COLO829 (cell line): ENCODE measurements around the gene UBE2L3.
"Not testable (repeated sequence)": the region's sequence is repeated elsewhere in the genome, so short reads cannot be mapped to it uniquely, and the experiment has no call there.

Experiments used
- DNase-seq: peaks from one replicate; pipeline ENCODE4 v3.0.0; 2012; ENCODE audit warnings: low spot score

The UBE2L3 gene

DNA sequence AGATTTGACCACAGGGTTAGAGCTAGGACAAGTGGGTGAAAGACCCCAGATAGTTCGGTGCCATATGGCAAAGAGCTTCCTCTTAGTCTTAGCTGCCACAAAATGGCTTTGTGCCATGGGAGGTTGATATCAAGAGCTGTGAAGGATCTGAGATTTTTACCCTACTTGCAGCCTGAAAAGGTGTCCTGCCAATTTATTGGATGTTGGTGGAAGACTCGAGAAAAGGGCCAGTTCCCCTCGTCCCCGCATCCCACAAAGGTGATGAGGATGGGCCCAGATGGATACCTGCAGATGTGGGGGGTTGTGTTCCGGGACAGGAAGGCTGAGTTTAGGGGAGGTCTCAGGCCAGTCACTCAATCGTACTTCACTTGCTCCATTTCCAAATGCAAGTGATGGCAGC is 35.1 kb downstream of the UBE2L3 start:
- DNase-seq, result no peak

DNA sequence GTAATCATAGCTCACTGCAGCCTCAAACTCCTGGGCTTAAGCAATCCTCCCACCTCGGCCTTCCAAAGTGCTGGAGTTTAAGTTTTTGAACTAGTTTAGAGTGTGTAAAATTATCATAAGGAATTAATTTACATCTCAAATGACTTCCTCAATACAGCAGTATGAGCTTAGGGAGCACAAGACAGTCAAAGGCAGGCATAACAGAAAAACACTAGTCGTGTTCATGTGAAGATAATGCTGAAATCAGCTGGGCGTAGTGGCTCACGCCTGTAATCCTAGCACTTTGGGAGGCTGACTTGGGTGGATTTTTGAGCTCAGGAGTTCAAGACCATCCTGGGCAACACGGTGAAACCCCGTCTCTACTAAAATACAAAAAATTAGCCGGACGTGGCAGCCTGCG is 36.5 kb downstream of the UBE2L3 start:
- no peak for DNase-seq

DNA sequence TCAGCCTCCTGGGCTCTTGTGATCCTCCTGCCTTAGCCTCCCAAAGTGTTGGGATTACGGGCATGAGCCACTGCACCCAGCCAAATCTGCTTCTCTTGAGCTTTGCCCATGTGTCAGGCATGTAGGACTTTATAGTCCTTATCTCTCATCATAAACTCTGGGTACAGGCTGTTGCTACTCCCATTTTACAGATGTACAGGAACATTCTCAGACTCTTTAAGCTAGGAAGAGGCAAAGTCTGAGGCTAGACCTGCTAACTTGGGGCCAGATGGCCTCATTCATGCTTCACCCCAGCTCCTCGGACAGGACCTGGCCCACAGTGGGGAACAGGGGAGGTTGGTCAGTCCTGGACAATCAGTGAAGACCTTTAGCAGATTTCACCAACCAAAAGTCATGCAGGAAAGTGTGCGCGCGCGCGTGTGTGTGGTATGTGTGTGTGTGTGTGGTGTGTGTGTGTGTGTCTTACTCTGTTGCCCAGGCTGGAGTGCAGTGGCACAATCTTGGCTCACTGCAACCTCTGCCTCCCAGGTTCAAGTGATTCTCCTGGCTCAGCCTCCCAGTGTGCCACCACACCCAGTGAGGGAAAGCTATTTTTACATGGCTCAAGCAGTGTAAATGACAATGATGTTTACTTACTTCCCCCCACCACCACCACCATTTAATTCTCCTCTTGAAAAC is 38.5 kb downstream of the UBE2L3 start:
- no peak for DNase-seq

DNA sequence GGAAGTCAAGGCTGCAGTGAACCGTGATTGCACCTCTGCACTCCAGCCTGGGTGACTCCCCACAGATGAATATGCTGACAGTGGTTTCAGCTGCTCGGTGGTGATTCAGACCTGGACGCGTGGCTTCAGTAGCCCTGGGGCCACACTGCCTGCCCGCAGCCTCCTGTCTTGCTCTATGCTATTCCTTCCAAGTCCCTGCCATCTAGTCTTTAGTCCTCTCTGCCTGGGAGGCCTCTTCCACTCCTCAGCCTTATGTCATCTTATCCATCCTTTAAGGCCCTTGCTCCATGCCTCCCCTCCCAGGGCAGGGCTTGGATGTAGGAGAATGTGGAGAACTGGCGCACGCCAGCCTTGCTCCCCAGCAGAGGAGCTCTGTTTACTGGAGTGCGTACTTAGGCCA is 39.3 kb downstream of the UBE2L3 start:
- no peak for DNase-seq

DNA sequence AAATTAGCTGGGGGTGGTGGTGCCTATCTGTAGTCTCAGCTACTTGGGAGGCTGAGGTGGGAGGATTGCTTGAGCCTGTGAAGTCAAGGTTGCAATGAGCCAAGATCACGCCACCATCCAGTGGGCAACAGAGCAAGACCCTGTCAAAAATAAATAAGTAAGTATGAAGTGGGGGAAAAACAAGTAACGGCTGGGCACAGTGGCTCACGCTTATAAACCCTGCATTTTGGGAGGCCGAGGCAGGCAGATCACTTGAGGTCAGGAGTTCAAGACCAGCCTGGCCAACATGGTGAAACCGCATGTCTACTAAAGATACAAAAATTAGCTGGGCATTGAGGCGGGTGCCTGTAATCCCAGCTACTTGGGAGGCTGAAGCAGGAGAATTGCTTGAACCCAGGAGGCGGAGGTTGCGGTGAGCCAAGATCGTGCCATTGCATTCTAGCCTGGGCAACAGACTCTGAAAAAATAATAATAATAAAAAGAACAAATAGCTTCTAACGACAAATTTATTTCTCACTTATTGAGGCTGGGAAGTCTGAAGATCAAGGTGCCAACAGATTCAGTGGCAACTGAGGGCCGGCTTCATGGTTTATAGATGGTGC is 42.1 kb downstream of the UBE2L3 start:
- not testable (repeated sequence) for DNase-seq

DNA sequence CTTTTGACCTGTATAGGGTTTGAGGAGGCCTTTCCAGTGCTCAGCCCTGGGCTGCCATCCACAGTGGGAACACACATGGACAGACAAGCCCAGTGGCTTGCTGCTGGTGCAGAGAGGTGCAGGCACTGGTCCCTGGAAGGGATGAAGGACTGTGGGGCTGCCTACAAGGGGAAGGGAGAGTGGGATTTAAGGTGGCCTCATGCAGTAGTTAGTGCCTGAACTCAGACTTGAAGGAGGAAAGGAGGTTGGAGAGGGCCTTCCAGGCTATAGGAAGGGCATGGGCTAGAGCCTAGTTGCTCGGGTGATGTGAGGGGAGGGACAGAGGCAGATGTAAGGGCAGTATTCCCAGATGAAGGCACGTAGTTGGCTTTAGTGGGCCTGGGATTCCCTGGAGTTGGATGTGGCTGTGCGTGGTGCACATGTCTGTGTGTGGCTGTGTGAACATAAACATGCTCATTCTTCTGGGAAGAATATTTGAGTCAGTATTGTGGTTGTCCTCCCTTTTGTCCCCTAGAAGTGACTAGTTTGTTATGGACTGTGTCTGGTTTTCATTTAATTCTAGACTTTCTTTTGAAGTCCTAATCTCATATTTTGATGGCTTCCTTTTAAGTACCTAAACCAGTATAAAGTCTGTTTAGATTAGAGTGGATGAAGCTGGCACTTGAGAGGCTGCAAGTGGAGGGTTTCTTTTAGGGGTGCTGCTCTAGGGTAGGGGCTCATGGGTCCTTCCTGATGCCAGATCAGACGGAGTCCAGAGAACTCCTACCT is 43.9 kb downstream of the UBE2L3 start:
- no peak for DNase-seq

DNA sequence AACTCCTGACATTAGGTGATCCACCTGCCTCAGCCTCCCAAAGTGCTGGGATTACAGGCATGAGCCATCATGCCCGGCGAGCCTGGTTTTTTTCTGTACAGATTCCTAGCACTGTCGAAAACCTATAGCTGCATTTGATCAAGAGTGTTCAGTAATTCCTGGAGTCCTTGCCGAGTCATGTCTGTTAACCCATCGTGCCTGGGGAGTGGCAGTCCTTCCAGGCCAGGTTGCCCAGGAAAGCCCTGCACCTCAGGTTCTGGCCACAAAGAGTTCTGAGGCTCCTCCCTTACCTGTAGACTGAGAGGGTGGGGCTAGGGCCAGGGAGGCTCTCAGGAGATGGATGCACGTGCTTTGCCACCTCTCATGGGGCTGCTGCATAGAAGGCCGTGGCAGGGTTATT is 45.3 kb downstream of the UBE2L3 start:
- no peak for DNase-seq

DNA sequence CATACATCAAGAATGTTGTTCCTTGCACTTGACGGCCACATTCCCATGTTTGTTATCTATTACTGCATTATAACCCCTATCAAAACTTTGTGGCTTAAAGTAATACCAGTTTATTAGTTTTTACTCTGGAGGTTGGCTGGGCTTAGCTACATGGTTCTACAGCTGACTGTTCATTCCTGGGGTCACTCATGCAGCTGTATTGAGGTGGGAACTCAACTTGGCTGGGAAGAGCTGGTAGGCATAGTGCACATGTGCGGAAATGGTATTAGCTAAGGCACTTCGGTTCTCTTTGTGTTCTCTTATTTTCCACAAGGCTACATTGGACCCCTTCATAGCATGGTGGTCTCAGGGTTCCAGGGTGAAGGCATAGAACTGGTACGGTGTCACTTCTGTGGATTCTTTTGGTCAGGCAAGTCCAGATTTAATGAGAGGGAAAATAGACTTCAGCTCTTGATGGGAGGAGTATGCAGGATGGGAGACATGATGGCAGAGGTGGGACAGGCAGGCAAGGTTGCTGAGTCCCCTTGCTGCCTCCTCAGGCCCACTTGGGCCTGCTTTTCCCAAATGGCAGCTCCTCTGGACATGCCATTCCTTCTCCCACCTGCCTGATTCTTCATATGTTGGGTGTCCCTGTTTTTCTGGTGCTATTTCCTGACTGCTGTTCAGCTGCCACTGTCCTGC is 46.2 kb downstream of the UBE2L3 start:
- DNase-seq, result no peak

DNA sequence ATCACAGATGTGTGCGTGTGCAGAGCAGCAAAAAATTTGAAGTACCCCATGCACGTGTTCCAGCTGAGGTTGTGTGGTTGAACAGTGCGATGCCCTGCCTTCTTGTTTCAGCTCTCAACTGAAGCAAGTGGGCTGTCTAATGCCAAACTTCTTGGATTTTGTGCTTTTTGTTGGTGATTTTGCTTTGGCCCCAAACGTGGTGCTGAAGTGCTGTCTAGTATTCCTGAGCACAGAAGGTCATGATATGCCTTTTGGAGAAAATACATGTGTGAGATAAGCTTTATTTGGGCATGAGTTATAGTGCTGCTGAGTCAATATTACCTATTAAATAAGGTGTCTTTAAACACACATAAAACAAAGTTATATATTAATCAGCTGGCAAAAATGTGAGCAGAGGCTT is 48.2 kb downstream of the UBE2L3 start:
- DNase-seq, result no peak

DNA sequence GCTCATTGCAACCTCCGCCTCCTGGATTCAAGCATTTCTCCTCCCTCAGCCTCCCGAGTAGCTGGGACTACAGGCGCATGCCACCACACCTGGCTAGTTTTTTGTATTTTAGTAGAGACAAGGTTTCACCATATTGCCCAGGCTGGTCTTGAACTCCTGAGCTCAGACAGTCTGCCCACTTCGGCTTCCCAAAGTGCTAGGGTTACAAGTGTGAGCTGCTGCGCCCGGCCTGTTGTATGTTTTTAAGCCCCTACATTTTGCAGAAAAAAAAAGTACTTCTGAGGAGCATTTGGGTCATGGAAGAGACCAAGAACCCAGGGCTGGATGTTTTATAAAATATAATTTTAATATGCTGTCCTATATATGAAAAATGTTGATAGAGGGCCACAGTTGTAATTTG is 49.8 kb downstream of the UBE2L3 start:
- not testable (repeated sequence) for DNase-seq

DNA sequence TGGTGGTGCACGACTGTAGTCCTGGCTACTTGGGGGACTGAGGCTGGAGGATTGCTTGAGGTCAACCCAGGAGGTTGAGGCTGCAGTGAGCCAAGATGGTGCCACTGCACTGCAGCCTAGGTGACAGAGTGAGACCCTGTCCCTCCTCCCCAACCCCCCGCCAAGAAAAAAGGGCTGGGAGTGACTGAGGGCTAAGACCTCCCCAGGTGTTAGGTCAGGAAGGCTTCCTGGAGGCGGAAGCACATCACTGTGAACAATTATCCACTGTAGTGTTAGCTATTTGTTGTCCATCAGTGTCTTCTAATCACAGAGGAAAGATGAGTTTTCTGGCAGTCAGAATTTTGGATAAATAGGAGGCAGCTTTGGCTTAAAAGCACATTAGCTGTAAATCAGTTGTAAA is 53.5 kb downstream of the UBE2L3 start:
- no peak for DNase-seq

DNA sequence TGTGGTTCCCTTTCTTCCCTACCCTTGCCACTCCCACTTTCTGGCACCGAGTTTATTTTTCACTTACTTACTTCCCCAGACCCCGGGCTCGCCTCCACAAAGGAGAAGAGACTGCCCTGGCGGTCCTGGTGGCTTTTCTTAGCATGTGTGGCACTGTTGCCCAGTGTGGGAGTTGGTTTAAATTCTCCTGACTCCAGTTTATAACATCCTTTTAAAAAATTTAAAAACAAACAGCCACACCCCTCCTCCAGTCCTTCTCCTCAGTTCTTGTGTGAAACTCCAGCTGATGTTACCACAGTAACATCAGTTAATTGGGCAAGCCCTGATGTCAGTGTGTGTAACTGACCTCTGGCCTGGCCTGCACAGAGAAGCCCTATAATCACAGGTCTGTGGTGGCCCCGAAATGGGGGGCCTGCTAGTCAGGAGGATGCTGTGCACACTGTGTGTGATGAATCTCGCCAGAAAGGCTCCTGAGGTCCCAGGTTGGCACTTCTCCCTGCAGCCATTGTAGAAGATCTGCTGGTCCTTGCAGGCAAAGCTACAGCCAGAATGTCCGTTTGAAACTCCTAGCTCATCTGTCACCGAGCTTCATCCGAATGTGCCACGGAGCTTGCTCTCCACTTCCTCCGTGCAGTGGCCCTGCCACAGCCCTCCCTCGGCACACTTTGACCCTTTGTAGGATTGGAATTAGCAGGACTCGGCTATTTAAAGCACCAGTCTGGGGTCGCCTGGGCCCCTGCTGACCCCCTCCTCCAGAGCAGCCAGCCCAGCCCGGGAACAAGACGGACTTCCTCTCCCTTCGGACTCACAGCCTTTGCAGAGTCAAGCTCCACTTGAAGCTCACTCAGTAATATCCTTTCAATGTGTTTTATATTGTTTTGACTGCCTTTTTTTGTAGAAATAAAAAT is 54.8 kb downstream of the UBE2L3 start:
- no peak for DNase-seq

DNA sequence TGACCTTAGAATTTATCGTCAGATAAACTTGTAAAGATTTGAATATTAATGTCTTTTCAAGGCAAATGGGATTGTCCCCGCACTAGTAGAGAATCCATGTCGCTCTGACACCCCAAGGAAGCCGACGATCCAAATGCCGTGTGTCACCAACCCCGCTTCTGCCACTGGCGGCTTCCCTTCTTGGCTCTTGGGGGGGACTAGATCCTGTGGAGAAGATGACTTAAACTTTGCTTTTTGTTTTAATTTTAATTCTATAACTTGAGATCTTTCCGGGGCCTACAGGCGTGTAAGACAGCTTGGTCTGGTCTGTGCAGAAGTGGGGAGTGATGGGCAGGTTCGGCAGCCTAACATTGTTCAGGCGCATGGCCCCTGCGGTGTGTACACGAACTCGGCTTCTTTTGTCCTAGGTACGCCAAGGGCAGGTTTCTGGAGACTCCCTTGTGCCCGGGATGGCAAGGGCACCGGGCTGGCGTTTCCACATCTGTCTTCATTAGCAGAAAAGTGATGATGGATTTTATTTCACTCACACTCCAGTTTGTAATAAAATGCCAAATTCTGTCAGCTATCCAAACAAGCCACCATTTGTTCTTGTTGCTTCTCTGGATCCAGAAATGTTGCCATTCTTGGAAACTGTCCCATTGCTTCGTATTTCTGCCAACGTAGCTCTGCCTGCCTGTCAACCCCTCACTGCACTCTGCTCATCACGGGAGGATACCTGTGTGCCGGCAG is 55.6 kb downstream of the UBE2L3 start:
- DNase-seq, result no peak

DNA sequence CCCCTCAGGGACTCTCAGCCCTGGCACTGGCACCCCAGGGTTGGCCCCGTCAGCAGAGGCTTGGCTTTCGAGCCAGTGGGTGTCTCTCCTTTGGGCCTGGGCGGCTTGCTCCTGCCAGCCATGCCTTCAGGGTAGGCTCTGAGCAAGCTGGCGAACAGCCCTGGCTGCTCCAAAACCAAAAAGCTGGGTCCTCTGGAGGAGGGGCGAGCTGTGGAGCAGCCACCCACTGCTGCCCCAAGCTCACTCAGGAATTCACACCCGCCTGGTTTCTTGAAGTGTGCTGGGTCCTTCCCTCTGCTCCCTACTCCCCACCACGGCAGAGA is 56.1 kb downstream of the UBE2L3 start:
- no peak for DNase-seq

DNA sequence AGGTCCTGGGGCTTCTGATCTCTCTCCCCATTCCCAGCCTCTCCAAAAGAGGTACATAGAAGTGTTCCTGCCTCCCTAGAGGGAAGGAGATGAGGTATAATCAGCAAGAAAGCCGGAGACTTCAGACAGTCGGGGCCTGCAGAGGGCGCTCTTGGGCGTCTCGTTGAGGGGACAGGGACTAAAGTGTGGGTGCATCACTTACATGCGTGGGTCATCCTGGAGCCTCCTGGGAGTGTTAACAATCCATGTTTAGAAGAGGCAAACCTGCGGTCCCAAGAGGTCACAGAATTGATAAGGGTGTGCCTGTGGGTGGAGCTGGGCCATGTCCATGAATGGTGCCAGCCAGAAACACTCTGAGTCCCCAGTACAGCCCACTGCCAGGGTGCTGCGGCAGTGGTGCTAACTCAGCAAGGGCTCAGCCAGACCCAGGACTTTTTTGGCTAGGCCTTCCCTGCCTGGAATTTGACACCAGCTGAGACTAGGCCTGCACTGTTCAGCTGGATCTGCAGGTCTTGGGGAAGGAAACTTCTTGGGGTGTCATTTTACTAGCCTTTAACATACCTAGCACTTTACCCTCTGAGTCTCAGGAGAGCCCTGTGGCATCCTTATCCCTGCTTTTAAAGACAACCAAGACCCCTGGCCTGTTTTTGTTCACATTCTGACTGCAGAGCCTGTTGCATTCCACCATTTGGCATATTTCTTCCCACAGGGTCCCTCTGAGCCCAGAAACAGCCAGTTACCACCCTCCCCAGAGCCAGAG is 56.8 kb downstream of the UBE2L3 start:
- no peak for DNase-seq

DNA sequence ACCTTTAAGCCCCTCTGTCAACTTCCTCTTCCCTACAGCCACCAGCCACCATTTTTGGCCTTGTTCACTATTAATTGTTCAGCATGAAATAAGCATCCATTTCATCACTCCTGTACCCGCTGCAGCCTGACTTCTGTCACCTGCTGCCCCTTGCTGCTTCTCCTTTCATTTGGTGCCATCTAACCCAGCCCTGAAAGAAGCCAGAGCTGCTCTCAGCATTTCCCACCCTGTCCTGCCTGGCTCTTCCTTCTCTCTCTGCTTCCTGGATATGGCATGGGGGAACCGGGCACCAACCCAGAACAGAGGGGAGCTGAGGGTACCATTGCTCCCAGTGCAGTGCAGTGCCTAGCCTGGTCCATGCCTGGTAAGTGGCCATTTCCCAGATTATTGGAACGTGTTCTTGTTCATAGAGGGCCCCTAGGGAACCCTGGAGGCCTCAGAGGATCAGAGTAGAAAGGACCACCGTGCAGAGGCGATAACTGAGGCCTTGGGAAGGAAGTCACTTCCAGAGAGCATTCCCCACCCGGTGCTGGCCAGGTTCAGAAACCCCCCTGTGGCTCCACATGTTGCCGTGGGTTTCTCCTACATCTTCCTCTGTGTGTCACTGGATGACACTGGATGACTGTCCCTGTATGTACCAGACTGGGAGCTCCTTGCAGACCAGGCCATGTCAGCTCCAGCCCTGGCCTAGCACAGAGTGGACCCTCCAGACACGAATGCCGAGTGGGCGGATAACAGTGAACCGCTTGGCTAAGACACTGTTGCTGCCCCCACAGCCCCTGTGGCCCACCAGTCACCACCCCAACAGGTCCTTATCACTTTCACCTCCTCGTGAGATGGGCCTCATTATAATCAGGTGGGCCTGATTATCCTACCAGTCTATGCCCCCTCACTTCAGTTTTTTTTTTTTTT is 57.6 kb downstream of the UBE2L3 start:
- DNase-seq, result no peak

DNA sequence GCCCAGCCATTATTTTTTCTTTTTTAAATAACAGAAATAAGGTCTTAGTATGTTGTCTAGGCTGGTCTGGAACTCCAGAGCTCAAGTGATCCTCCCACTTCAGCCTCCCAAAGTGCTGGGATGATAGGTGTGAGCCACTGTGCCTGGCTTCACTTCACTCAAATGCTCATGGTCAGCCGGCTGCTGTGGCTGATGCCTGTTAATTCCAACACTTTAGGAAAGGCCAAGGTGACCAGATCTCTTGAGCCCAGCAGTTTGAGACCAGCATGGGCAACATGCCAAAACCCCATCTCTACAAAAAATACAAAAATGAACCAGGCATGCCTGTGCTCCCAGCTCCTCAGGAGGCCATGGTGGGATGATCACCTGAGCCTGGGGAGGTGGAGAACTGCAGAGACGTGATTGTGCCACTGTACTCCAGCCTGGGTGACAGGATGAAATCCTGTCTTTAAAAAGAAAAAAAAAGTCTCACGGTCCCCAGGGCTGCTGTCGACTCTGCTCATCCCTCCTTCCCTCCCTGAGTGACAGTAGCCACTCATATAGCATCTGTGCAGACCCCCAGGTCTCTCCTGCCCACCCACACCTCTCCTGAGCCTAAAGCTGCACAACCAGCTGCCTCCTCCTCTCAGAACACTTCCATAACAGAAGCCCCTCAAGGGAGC is 58.7 kb downstream of the UBE2L3 start:
- no peak for DNase-seq

DNA sequence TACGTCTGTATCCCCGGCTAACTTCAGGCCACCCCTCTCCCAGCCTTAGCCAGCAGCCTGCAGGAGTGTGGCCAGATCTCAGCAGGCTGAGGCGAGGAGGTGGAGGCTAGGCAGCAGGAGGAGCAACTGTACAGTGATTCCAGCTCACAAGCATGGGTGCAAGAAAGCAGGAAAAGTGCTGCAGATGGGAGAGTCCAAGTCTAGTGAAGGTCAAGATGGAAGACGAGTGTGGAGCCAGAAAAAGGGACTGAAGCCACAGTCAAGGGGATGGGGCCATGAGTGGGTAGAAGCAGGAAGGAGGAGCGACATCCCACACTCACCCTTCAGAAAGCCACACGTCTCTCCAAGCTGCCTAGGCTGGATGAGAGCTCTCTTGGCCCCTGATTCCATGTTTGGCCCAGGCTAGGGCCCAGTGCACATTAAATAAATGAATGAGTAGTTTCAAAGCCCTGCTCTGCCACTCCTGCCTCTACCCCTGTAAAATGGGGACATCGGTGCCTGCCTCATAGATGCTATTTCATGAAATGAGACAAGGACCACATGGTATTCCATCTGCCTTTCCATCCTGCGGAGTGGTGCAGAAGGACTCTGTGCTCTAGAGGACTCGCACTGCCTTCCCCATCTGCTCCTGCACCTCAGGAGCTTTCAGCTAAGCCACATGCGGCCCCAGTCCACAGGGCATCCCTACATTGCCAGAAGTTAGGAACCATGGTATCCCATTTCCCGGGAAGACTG is 59.4 kb downstream of the UBE2L3 start:
- DNase-seq, result no peak
